Right lobe of liver (tissue), 4 donors: ENCODE data around the gene CRBN.

ENCODE experiments used
- POLR2A ChIP-seq: fragments of 450-650 bp; IDR thresholded peaks from one replicate; pipeline ENCODE4 v1.6.1; 2017; ENCODE audit warnings: antibody characterized with exemption, mild to moderate bottlenecking
- TF ChIP-seq, protein P1 (sequence below), 4 donors: fragments of 200-600 bp in 3 of 4; fragments of 450-650 bp in 1 of 4; IDR thresholded peaks; one replicate each; pipeline versions ENCODE4 v1.5.1 to v1.8.0; 2016 to 2022; ENCODE audit warnings: antibody characterized with exemption in 4 of 4, mild to moderate bottlenecking in 2 of 4
- donor health status: DM: no; HTN: no; CAD: no.
- donor health status: DM: no; HTN: no; CAD: no.
- donor health status: DM: no; HTN: yes; CAD: no.

DNA sequence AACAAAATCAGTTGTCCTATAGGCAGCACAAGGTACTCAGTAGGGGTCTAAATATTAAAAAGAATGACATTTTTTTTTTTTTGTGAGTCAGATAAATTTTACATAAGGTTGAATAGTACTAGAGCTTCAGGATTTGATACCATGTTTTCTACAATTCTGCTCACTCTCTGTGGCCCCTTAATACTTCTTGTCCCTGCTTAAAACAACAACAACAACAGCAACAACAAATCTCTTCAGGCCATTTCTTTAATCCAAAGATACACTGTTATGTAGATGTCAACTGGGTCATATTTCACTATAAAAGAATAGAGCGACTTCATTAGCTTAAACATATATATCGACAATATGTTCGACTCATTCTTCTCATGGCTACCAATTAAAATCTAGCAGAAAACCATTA, 72.3 kb downstream of the CRBN start:
- TF ChIP-seq, protein P1, sequence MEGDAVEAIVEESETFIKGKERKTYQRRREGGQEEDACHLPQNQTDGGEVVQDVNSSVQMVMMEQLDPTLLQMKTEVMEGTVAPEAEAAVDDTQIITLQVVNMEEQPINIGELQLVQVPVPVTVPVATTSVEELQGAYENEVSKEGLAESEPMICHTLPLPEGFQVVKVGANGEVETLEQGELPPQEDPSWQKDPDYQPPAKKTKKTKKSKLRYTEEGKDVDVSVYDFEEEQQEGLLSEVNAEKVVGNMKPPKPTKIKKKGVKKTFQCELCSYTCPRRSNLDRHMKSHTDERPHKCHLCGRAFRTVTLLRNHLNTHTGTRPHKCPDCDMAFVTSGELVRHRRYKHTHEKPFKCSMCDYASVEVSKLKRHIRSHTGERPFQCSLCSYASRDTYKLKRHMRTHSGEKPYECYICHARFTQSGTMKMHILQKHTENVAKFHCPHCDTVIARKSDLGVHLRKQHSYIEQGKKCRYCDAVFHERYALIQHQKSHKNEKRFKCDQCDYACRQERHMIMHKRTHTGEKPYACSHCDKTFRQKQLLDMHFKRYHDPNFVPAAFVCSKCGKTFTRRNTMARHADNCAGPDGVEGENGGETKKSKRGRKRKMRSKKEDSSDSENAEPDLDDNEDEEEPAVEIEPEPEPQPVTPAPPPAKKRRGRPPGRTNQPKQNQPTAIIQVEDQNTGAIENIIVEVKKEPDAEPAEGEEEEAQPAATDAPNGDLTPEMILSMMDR (IDR thresholded peaks at IDR 0.05), result no peak
- TF ChIP-seq POLR2A, result no peak
